A673 (cell line): ENCODE results near the gene SCAI. TPM values are rescaled to one million over a fixed set of nuclear protein-coding genes. Genes with fewer than 3 reads are reported as not detected.

Experiments
- BruUV-seq: library from RNA; stranded (reverse); fragments of 400-500 nt; replicated peaks from 2 replicates; lab custom pipeline; 2021; lab: Mats Ljungman, UMichigan
- CTCF ChIA-PET: fragments of 300-600 bp; sonication (Branson Sonifier 250); formaldehyde crosslinking; loops from one replicate; lab custom pipeline; 2022; ENCODE audit warnings: antibody characterized with exemption; lab: Charles Lee
- POLR2A ChIA-PET: fragments of 300-600 bp; sonication (Branson Sonifier 250); formaldehyde crosslinking; loops from one replicate; lab custom pipeline; 2022; ENCODE audit warnings: antibody characterized with exemption; ENCODE audit not compliant: low non-redundant PET; lab: Charles Lee
- DNase-seq: peaks from one replicate; pipeline ENCODE4 v3.0.0-alpha.2; 2015; ENCODE audit warnings: low spot score
- H3K27ac ChIP-seq: fragments of 200-600 bp; sonication (generic); 2 replicates; pipeline ENCODE4 v1.5.1; 2016; ENCODE audit warnings: mixed run types, low read depth, mild to moderate bottlenecking, mixed read lengths, antibody characterized with exemption, low read length; ENCODE audit not compliant: poor library complexity, severe bottlenecking
- H3K27me3 ChIP-seq: fragments of 200-600 bp; sonication (generic); replicated peaks from 2 replicates; pipeline ENCODE4 v1.6.1; 2017; ENCODE audit warnings: mixed run types, low read depth, mild to moderate bottlenecking, mixed read lengths, antibody characterized with exemption, low read length; ENCODE audit not compliant: insufficient read depth, poor library complexity
- H3K36me3 ChIP-seq: fragments of 200-600 bp; sonication (generic); 2 replicates; pipeline ENCODE4 v1.6.1; 2016; ENCODE audit warnings: mixed run types, mild to moderate bottlenecking, mixed read lengths, antibody characterized with exemption, low read length; ENCODE audit not compliant: insufficient read depth, poor library complexity, severe bottlenecking
- H3K4me1 ChIP-seq: fragments of 200-600 bp; sonication (generic); 2 replicates; pipeline ENCODE4 v1.6.1; 2017; ENCODE audit warnings: mixed run types, mild to moderate bottlenecking, mixed read lengths, antibody characterized with exemption, low read length; ENCODE audit not compliant: insufficient read depth, poor library complexity, severe bottlenecking
- H3K4me3 ChIP-seq: fragments of 200-600 bp; sonication (generic); 2 replicates; pipeline ENCODE4 v1.5.1; 2016; ENCODE audit warnings: low read depth, mixed run types, mild to moderate bottlenecking, mixed read lengths, low read length; ENCODE audit not compliant: poor library complexity, severe bottlenecking
- H3K9me3 ChIP-seq: fragments of 200-600 bp; sonication (generic); 2 replicates; pipeline ENCODE4 v1.6.1; 2016; ENCODE audit warnings: mixed run types, low read depth, mild to moderate bottlenecking, mixed read lengths, antibody characterized with exemption, low read length; ENCODE audit not compliant: poor library complexity, severe bottlenecking
- EZH2 ChIP-seq: fragments of 200-600 bp; sonication (generic); IDR thresholded peaks from 2 replicates; pipeline ENCODE4 v1.6.1; 2017; ENCODE audit warnings: borderline replicate concordance, low read depth, mild to moderate bottlenecking, mixed read lengths, antibody characterized with exemption, low read length; ENCODE audit not compliant: poor library complexity, severe bottlenecking
- intact Hi-C: fragments of 100-400 bp; cut with micrococcal nuclease; formaldehyde crosslinking; loops from one replicate; pipeline ENCODE4 v1.10.0; 2022; ENCODE audit not compliant: unreplicated experiment
- total RNA-seq: library from RNA; stranded (reverse); gene quantifications from 2 replicates; pipeline ENCODE4 v1.2.3, GENCODE V29; 2021
- TF ChIP-seq, protein P1 (sequence below): fragments of 300-800, 200-600 bp; sonication (generic); conservative IDR thresholded peaks from 2 replicates; pipeline ENCODE4 v1.5.1; 2017; ENCODE audit warnings: low read depth, mild to moderate bottlenecking, antibody characterized with exemption, low read length, moderate library complexity, mixed read lengths

The SCAI gene
- total RNA-seq, 1 experiment from 2014 or later: 14.1 TPM

- Histone ChIP-seq H3K9me3 (no peaks in the 10 kb centered on the region), H3K4me3 (no peak overlapping the region), H3K27me3 (no peaks in the 10 kb centered on the region), H3K27ac (no peak overlapping the region), H3K36me3 (no peaks in the 10 kb centered on the region), H3K4me1 (no peaks in the 10 kb centered on the region)
- TF ChIP-seq EZH2: no peak
- TF ChIP-seq, protein P1, sequence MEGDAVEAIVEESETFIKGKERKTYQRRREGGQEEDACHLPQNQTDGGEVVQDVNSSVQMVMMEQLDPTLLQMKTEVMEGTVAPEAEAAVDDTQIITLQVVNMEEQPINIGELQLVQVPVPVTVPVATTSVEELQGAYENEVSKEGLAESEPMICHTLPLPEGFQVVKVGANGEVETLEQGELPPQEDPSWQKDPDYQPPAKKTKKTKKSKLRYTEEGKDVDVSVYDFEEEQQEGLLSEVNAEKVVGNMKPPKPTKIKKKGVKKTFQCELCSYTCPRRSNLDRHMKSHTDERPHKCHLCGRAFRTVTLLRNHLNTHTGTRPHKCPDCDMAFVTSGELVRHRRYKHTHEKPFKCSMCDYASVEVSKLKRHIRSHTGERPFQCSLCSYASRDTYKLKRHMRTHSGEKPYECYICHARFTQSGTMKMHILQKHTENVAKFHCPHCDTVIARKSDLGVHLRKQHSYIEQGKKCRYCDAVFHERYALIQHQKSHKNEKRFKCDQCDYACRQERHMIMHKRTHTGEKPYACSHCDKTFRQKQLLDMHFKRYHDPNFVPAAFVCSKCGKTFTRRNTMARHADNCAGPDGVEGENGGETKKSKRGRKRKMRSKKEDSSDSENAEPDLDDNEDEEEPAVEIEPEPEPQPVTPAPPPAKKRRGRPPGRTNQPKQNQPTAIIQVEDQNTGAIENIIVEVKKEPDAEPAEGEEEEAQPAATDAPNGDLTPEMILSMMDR: no peak
- ChIA-PET CTCF (no interaction called here), POLR2A (no interaction called here)
- intact Hi-C loops: no loop called here
- no TSS peak for BruUV-seq
- no peak for DNase-seq
These were observed 100.2 kb downstream of the SCAI start for GRCh38 chr9:125043148-125043547.

GRCh38 chr9:125038166-125038565 lies 105.2 kb downstream of the SCAI start:
- no TSS peak for BruUV-seq
- H3K9me3 ChIP-seq: no peaks in the 10 kb centered on the region
- no peak overlapping the region for H3K27ac ChIP-seq
- CTCF ChIA-PET: no interaction called here
- no peak for TF ChIP-seq EZH2
- TF ChIP-seq, protein P1: no peak
- POLR2A ChIA-PET: no interaction called here
- no peaks in the 10 kb centered on the region for H3K27me3 ChIP-seq
- no peak overlapping the region for H3K4me3 ChIP-seq
- no peak for DNase-seq
- intact Hi-C loops: no loop called here
- H3K4me1 ChIP-seq: no peaks in the 10 kb centered on the region
- no peaks in the 10 kb centered on the region for H3K36me3 ChIP-seq

- CTCF ChIA-PET: no interaction called here
- Histone ChIP-seq H3K4me3 (no peak overlapping the region), H3K9me3 (no peaks in the 10 kb centered on the region), H3K36me3 (peaks cover 3% of the 10 kb centered on the region), H3K27ac (no peak overlapping the region), H3K27me3 (no peaks in the 10 kb centered on the region), H3K4me1 (no peaks in the 10 kb centered on the region)
- intact Hi-C loops: no loop called here
- POLR2A ChIA-PET: no interaction called here
- no TSS peak for BruUV-seq
- TF ChIP-seq, protein P1: no peak
- TF ChIP-seq EZH2: no peak
- no peak for DNase-seq
These were observed 115.3 kb downstream of the SCAI start for GRCh38 chr9:125028041-125028440.
